Erythroblast (primary cell): ENCODE measurements around the gene TRPC4AP.

Experiments
- GATA1 ChIP-seq: IDR thresholded peaks from 2 replicates; pipeline ENCODE4 v1.6.1; 2011; ENCODE audit warnings: low read depth, mild to moderate bottlenecking, control low read depth, low read length, moderate library complexity
- POLR2A ChIP-seq: IDR thresholded peaks from 2 replicates; pipeline ENCODE4 v1.6.1; 2011; ENCODE audit warnings: mild to moderate bottlenecking, low read length

- TF ChIP-seq POLR2A = no peak
- no peak for TF ChIP-seq GATA1
These were observed 101.9 kb downstream of the TRPC4AP start for GRCh38 chr20:34990661-34991214.
